MM.1S (cell line): ENCODE results near the gene MBD5.

ENCODE experiments used
- DNase-seq: peaks from one replicate; pipeline ENCODE4 v3.0.0-alpha.2; 2015
- H2AFZ ChIP-seq: fragments of 300-600 bp; sonication (generic); 2 replicates; pipeline ENCODE4 v1.6.0; 2016; ENCODE audit warnings: antibody characterized with exemption, low read length
- H3F3A ChIP-seq: fragments of 300-600 bp; sonication (generic); 2 replicates; pipeline ENCODE4 v1.6.1; 2016; ENCODE audit warnings: mild to moderate bottlenecking, antibody characterized with exemption, low read length, moderate library complexity, mixed read lengths; ENCODE audit not compliant: insufficient read depth
- H3K27ac ChIP-seq: fragments of 300-600 bp; sonication (generic); 2 replicates; pipeline ENCODE4 v1.5.1; 2016; ENCODE audit warnings: mild to moderate bottlenecking, low read length
- H3K27me3 ChIP-seq: fragments of 300-600 bp; sonication (generic); replicated peaks from 2 replicates; pipeline ENCODE4 v1.6.0; 2016; ENCODE audit warnings: low read length; ENCODE audit not compliant: insufficient read depth
- H3K36me3 ChIP-seq: fragments of 300-600 bp; sonication (generic); replicated peaks from 2 replicates; pipeline ENCODE4 v1.6.1; 2016; ENCODE audit warnings: mild to moderate bottlenecking, low read length, mixed read lengths; ENCODE audit not compliant: insufficient read depth
- H3K4me1 ChIP-seq: fragments of 300-600 bp; sonication (generic); 2 replicates; pipeline ENCODE4 v1.6.1; 2016; ENCODE audit warnings: low read length, mixed read lengths
- H3K4me2 ChIP-seq: fragments of 300-600 bp; sonication (generic); 2 replicates; pipeline ENCODE4 v1.6.0; 2016; ENCODE audit warnings: low read depth, low read length
- H3K4me3 ChIP-seq: fragments of 300-600 bp; sonication (generic); 2 replicates; pipeline ENCODE4 v1.5.1; 2016; ENCODE audit warnings: low read length, mixed read lengths
- H3K79me2 ChIP-seq: fragments of 300-600 bp; sonication (generic); 2 replicates; pipeline ENCODE4 v1.6.1; 2016; ENCODE audit warnings: mixed run types, low read length, mixed read lengths
- H3K9ac ChIP-seq: fragments of 300-600 bp; sonication (generic); 2 replicates; pipeline ENCODE4 v1.6.1; 2016; ENCODE audit warnings: low read length, mixed read lengths
- H3K9me2 ChIP-seq: fragments of 300-600 bp; sonication (generic); replicated peaks from 2 replicates; pipeline ENCODE4 v1.6.1; 2016; ENCODE audit warnings: mild to moderate bottlenecking, low read length, mixed read lengths; ENCODE audit not compliant: insufficient read depth
- H3K9me3 ChIP-seq: fragments of 300-600 bp; sonication (generic); replicated peaks from 2 replicates; pipeline ENCODE4 v1.6.1; 2016; ENCODE audit warnings: mild to moderate bottlenecking, low read length, mixed read lengths; ENCODE audit not compliant: insufficient read depth
- H4K20me1 ChIP-seq: fragments of 300-600 bp; sonication (generic); 2 replicates; pipeline ENCODE4 v1.6.1; 2016; ENCODE audit warnings: mild to moderate bottlenecking, low read length, moderate library complexity, mixed read lengths; ENCODE audit not compliant: insufficient read depth
- CTCF ChIP-seq: fragments of 300-600 bp; sonication (generic); IDR thresholded peaks from 2 replicates; pipeline ENCODE4 v1.5.1; 2016; ENCODE audit warnings: antibody characterized with exemption, low read length, mixed read lengths
- EZH2 ChIP-seq: fragments of 300-600 bp; sonication (generic); optimal IDR thresholded peaks from 2 replicates; pipeline ENCODE3; 2017; ENCODE audit warnings: low read depth, mild to moderate bottlenecking, antibody characterized with exemption, low read length, mixed read lengths
- EZH2phosphoT487 ChIP-seq: fragments of 300-600 bp; sonication (generic); IDR thresholded peaks from 2 replicates; pipeline ENCODE4 v1.6.1; 2018; ENCODE audit warnings: antibody characterized with exemption, low read length

Gene MBD5

GRCh38 chr2:148530350-148530749, 509.5 kb downstream of the MBD5 start:
- DNase-seq = no peak
- no peaks in the 10 kb centered on the region for H4K20me1 ChIP-seq

GRCh38 chr2:148531235-148531634, 510.3 kb downstream of the MBD5 start:
- no peak overlapping the region for H2AFZ ChIP-seq
- DNase-seq = no peak
- H3K4me1 ChIP-seq = no peaks in the 10 kb centered on the region
- no peaks in the 10 kb centered on the region for H3K79me2 ChIP-seq
- no peaks in the 10 kb centered on the region for H3K9me2 ChIP-seq
- no peaks in the 10 kb centered on the region for H3K27me3 ChIP-seq
- H3K36me3 ChIP-seq = no peaks in the 10 kb centered on the region
- H4K20me1 ChIP-seq = no peaks in the 10 kb centered on the region
- no peaks in the 10 kb centered on the region for H3F3A ChIP-seq
- no peak overlapping the region for H3K9ac ChIP-seq
- no peak for TF ChIP-seq EZH2phosphoT487
- no peak for TF ChIP-seq CTCF
- no peak for TF ChIP-seq EZH2
- H3K4me3 ChIP-seq = no peak overlapping the region
- H3K27ac ChIP-seq = no peak overlapping the region
- no peak overlapping the region for H3K4me2 ChIP-seq
- no peaks in the 10 kb centered on the region for H3K9me3 ChIP-seq

More at GRCh38 chr2:148530350-148530749, 509.5 kb downstream of the MBD5 start:
- H3K4me3 ChIP-seq = no peak overlapping the region
- H3K9me3 ChIP-seq = no peaks in the 10 kb centered on the region
- H3K4me2 ChIP-seq = no peak overlapping the region
- H3K79me2 ChIP-seq = no peaks in the 10 kb centered on the region
- no peaks in the 10 kb centered on the region for H3F3A ChIP-seq
- H3K27ac ChIP-seq = no peak overlapping the region
- H3K9me2 ChIP-seq = no peaks in the 10 kb centered on the region
- TF ChIP-seq EZH2phosphoT487 (no peak), EZH2 (no peak), CTCF (no peak)
- no peaks in the 10 kb centered on the region for H3K27me3 ChIP-seq
- H3K4me1 ChIP-seq = no peaks in the 10 kb centered on the region
- H3K36me3 ChIP-seq = no peaks in the 10 kb centered on the region
- no peak overlapping the region for H3K9ac ChIP-seq
- no peak overlapping the region for H2AFZ ChIP-seq

GRCh38 chr2:148531669-148532428, 511.0 kb downstream of the MBD5 start:
- no peak overlapping the region for H3K4me2 ChIP-seq
- no peak for DNase-seq
- H3K27ac ChIP-seq = no peak overlapping the region
- H3K9me3 ChIP-seq = no peaks in the 10 kb centered on the region
- no peaks in the 10 kb centered on the region for H3K4me1 ChIP-seq
- no peak overlapping the region for H3K9ac ChIP-seq
- no peaks in the 10 kb centered on the region for H3K27me3 ChIP-seq
- no peaks in the 10 kb centered on the region for H3K9me2 ChIP-seq
- TF ChIP-seq EZH2 = no peak
- H3K36me3 ChIP-seq = no peaks in the 10 kb centered on the region
- H3F3A ChIP-seq = no peaks in the 10 kb centered on the region
- H4K20me1 ChIP-seq = no peaks in the 10 kb centered on the region
- no peak overlapping the region for H3K4me3 ChIP-seq
- H2AFZ ChIP-seq = no peak overlapping the region
- H3K79me2 ChIP-seq = no peaks in the 10 kb centered on the region

- Histone ChIP-seq H3K27me3 (no peaks in the 10 kb centered on the region), H3F3A (no peaks in the 10 kb centered on the region), H3K27ac (no peak overlapping the region), H2AFZ (no peak overlapping the region), H3K4me1 (no peaks in the 10 kb centered on the region), H3K4me2 (no peak overlapping the region), H3K9me3 (no peaks in the 10 kb centered on the region), H3K9me2 (no peaks in the 10 kb centered on the region), H3K9ac (no peak overlapping the region), H3K4me3 (no peak overlapping the region), H4K20me1 (no peaks in the 10 kb centered on the region), H3K79me2 (no peaks in the 10 kb centered on the region), H3K36me3 (no peaks in the 10 kb centered on the region)
- TF ChIP-seq CTCF (no peak), EZH2phosphoT487 (no peak), EZH2 (no peak)
- DNase-seq = no peak
Observed at GRCh38 chr2:148533004-148533403, 512.1 kb downstream of the MBD5 start.
